K562 (cell line): Measurements from ENCODE around the gene DNASE1L2. TPM values are rescaled to one million over a fixed set of nuclear protein-coding genes. Genes with fewer than 3 reads are reported as not detected.

Experiments used
- ATAC-seq: fragments of 200-7000 bp; cut with Tn5 transposase; 3 replicates; pipeline ENCODE4 v1.9.1; 2020; ENCODE audit warnings: moderate library complexity
- BruUV-seq: library from RNA; stranded (reverse); fragments of 400-500 nt; replicated peaks from 2 replicates; lab custom pipeline; 2021; lab: Mats Ljungman, UMichigan
- CTCF ChIA-PET: fragments of 300-600 bp; formaldehyde crosslinking; extraction: SDS; loops from one replicate; lab custom pipeline; 2021; ENCODE audit warnings: low intra/inter-chr PET ratio; lab: Yijun Ruan, JAX
- POLR2A ChIA-PET: fragments of 300-600, 350-650 bp; sonication (Branson Sonifier 250); formaldehyde crosslinking; extraction: SDS; loops from one replicate; lab custom pipeline; 2021; ENCODE audit warnings: antibody characterized with exemption, inconsistent platforms; lab: Yijun Ruan, JAX
- DNase-seq, 4 experiments: peaks; one replicate each; pipeline versions ENCODE4 v3.0.0 to v3.0.0-alpha.2; 2011 to 2018; ENCODE audit warnings: low spot score in 3 of 4, mixed read lengths in 3 of 4; ENCODE audit errors: extremely low read depth in 1 of 4
- FAIRE-seq: peaks from 2 replicates; lab custom pipeline; 2011; peaks lifted over from hg19 to GRCh38; lab: Jason Lieb, UNC
- H2AFZ ChIP-seq: 2 replicates; pipeline ENCODE4 v1.6.0; 2011; ENCODE audit warnings: low read depth, low read length, control low read depth, inconsistent platforms
- H3K27ac ChIP-seq: fragments of 200-600 bp; 3 replicates; pipeline ENCODE4 v1.8.0; 2011; ENCODE audit warnings: low read depth, mild to moderate bottlenecking, control low read depth, inconsistent platforms, low read length, moderate library complexity, mixed read lengths; ENCODE audit errors: extremely low read depth
- H3K27me3 ChIP-seq, 2 experiments: fragments of 300-600 bp in 1 of 2; 2 replicates in 1 of 2; 3 replicates in 1 of 2; pipeline versions ENCODE4 v1.6.0 to v1.8.0; 2011; ENCODE audit warnings: inconsistent platforms in 2 of 2, low read length in 2 of 2, mild to moderate bottlenecking in 1 of 2, mixed read lengths in 1 of 2, moderate library complexity in 1 of 2; ENCODE audit not compliant: control insufficient read depth in 2 of 2, insufficient read depth in 2 of 2
- H3K36me3 ChIP-seq: fragments of 300-600 bp; 3 replicates; pipeline ENCODE4 v1.8.0; 2011; ENCODE audit warnings: mild to moderate bottlenecking, low read length, inconsistent platforms; ENCODE audit not compliant: control insufficient read depth, insufficient read depth
- H3K4me1 ChIP-seq, 2 experiments: fragments of 200-600 bp in 1 of 2; replicated peaks in 1 of 2; 2 replicates in 1 of 2; 3 replicates in 1 of 2; pipeline versions ENCODE4 v1.5.1 to v1.8.0; 2011; ENCODE audit warnings: inconsistent platforms in 2 of 2, low read length in 2 of 2, mild to moderate bottlenecking in 1 of 2, mixed read lengths in 1 of 2, moderate library complexity in 1 of 2; ENCODE audit not compliant: control insufficient read depth in 2 of 2, insufficient read depth in 2 of 2
- H3K4me2 ChIP-seq: 2 replicates; pipeline ENCODE4 v1.6.1; 2011; ENCODE audit warnings: low read length, control low read depth, inconsistent platforms, mixed read lengths; ENCODE audit not compliant: insufficient read depth
- H3K4me3 ChIP-seq: fragments of 200-600 bp; sonication (generic), shearing (Covaris generic); 2 replicates; pipeline ENCODE4 v1.5.1; 2016; ENCODE audit warnings: control low read depth, inconsistent platforms
- H3K79me2 ChIP-seq: fragments of 200-600 bp; 3 replicates; pipeline ENCODE4 v1.8.0; 2011; ENCODE audit warnings: low read length, inconsistent platforms; ENCODE audit not compliant: control insufficient read depth, insufficient read depth
- H3K9ac ChIP-seq, 2 experiments: 2 replicates each; pipeline versions ENCODE4 v1.6.0 to v1.6.1; 2011; ENCODE audit warnings: low read depth in 2 of 2, low read length in 2 of 2, control low read depth in 1 of 2, inconsistent platforms in 1 of 2, mild to moderate bottlenecking in 1 of 2, mixed read lengths in 1 of 2; ENCODE audit not compliant: insufficient read depth in 1 of 2
- H3K9me1 ChIP-seq: one replicate; pipeline ENCODE4 v1.6.0; 2011; ENCODE audit warnings: inconsistent platforms, mild to moderate bottlenecking, low read length, moderate library complexity; ENCODE audit not compliant: control insufficient read depth, insufficient read depth
- H3K9me3 ChIP-seq: replicated peaks from 2 replicates; pipeline ENCODE4 v1.5.1; 2011; ENCODE audit warnings: low read depth, low read length, inconsistent platforms; ENCODE audit not compliant: control insufficient read depth, insufficient read depth
- H4K20me1 ChIP-seq: replicated peaks from 2 replicates; pipeline ENCODE4 v1.6.1; 2011; ENCODE audit warnings: low read length, inconsistent platforms, mixed read lengths; ENCODE audit not compliant: control insufficient read depth, insufficient read depth
- CC2D1A ChIP-seq: fragments of 450-650 bp; IDR thresholded peaks from 2 replicates; pipeline ENCODE4 v1.6.1; 2017; ENCODE audit warnings: mild to moderate bottlenecking
- CREB1 ChIP-seq, 2 experiments: sonication (generic) in 1 of 2; formaldehyde crosslinking in 1 of 2; IDR thresholded peaks; 2 replicates each; pipeline versions ENCODE4 v1.6.1 to v1.8.0; 2012 to 2022; ENCODE audit warnings: inconsistent platforms in 1 of 2, mild to moderate bottlenecking in 1 of 2, missing genetic modification reagents in 1 of 2, moderate library complexity in 1 of 2
- E2F3 ChIP-seq: fragments of 250-450 bp; sonication (Bioruptor Pico); IDR thresholded peaks from 2 replicates; pipeline ENCODE4 v1.4.0; 2020; ENCODE audit warnings: mild to moderate bottlenecking
- E2F6 ChIP-seq, 2 experiments: IDR thresholded peaks; 2 replicates each; pipeline ENCODE4 v1.6.1; 2011; ENCODE audit warnings: borderline replicate concordance in 1 of 2, control low read depth in 1 of 2, low read depth in 1 of 2, low read length in 1 of 2, mild to moderate bottlenecking in 1 of 2, mixed read lengths in 1 of 2, moderate library complexity in 1 of 2; ENCODE audit not compliant: insufficient read depth in 1 of 2, insufficient read length in 1 of 2, poor library complexity in 1 of 2, severe bottlenecking in 1 of 2; ENCODE audit errors: extremely low read depth in 1 of 2
- RBBP5 ChIP-seq: fragments of 200-600 bp; sonication (generic); IDR thresholded peaks from 2 replicates; pipeline ENCODE4 v1.6.1; 2012; ENCODE audit warnings: borderline replicate concordance, mild to moderate bottlenecking, low read length, control low read depth, inconsistent platforms; ENCODE audit not compliant: insufficient read depth, poor library complexity, severe bottlenecking
- RREB1 ChIP-seq: fragments of 250-450 bp; sonication (Bioruptor Pico); IDR thresholded peaks from 2 replicates; pipeline ENCODE4 v1.4.0; 2020
- SIN3A ChIP-seq, 2 experiments: fragments of 150-350 bp in 1 of 2; IDR thresholded peaks; 2 replicates each; pipeline ENCODE4 v1.6.1; 2011 to 2016; ENCODE audit warnings: borderline replicate concordance in 2 of 2, low read depth in 2 of 2, low read length in 2 of 2, mild to moderate bottlenecking in 2 of 2, moderate library complexity in 2 of 2; ENCODE audit not compliant: control insufficient read depth in 1 of 2
- ZBTB43 ChIP-seq: sonication (generic); formaldehyde crosslinking; IDR thresholded peaks from 2 replicates; pipeline ENCODE4 v1.8.0; 2023; ENCODE audit warnings: mild to moderate bottlenecking, missing genetic modification reagents
- ZNF165 ChIP-seq: fragments of 250-450 bp; sonication (Bioruptor Pico); IDR thresholded peaks from 2 replicates; pipeline ENCODE4 v1.4.0; 2020; ENCODE audit warnings: borderline replicate concordance
- WGBS: fragments of 100-300 bp; shearing (Covaris generic); methylation state at CpG from one replicate; pipeline ENCODE4 v1.1.6; 2016; ENCODE audit warnings: low coverage, mixed read lengths; ENCODE audit not compliant: insufficient coverage; ENCODE audit errors: missing lambda C conversion rate; 5-methylcytosine and 5-hydroxymethylcytosine counted together
- in situ Hi-C: fragments of 300-500 bp; cut with MboI; formaldehyde crosslinking; loops from 4 replicates; pipeline ENCODE4 v1.15.0; 2018; ENCODE audit warnings: inconsistent platforms, mixed read lengths
- intact Hi-C: fragments of 100-400 bp; cut with micrococcal nuclease; formaldehyde crosslinking; loops from 2 replicates; pipeline ENCODE4 v1.14.2; 2022
- polyA plus RNA-seq, 8 experiments: library from polyadenylated mRNA; depleted of rRNA in 4 of 8; stranded (reverse) in 5 of 8; unstranded in 3 of 8; fragments of >200 nt; fragmentation: Nextera tagmentation in 2 of 8; fragmentation: Illumina TruSeq in 1 of 8; extraction: Ambion mirVana in 2 of 8; extraction: Trizol in 1 of 8; gene quantifications; 2 replicates each; pipeline versions ENCODE4 v1.2.1 to v1.2.3, GENCODE V29; 2011 to 2014; ENCODE audit warnings: inconsistent platforms in 1 of 8, missing spikeins in 1 of 8
- total RNA-seq, 7 experiments: library from RNA; depleted of rRNA in 6 of 7; stranded (reverse); fragments of >200 nt in 6 of 7; fragmentation: Illumina TruSeq in 2 of 7; extraction: Trizol in 2 of 7; gene quantifications; 2 replicates each; pipeline versions ENCODE4 v1.2.1 to v1.2.3, GENCODE V29; 2011 to 2021; ENCODE audit warnings: low replicate concordance in 1 of 7

DNASE1L2 gene
- total and polyA plus RNA-seq, 9 of the 15 experiments (the other 6 are each of a cell fraction or from before 2014, with no cell fraction given), result 0.08 to 2.7 (median 1.7) TPM; not detected in 1

- no peak for ATAC-seq
- H3K36me3 ChIP-seq, result peaks cover 36% of the 10 kb centered on the region; the same call in 2 of the 3 replicates
- POLR2A ChIA-PET, result interaction anchor here (0.5 to 3.1 kb wide), 15 partner anchors 8 to 703 kb away, joined by 3 to 17 read pairs (median 3); partner anchors contain the start of genes E4F1, ECI1, RPS2 and TRAF7
- H3K9me3 ChIP-seq, result no peaks in the 10 kb centered on the region
- in situ Hi-C loops (no loop called here), intact Hi-C loops (no loop called here)
- H3K79me2 ChIP-seq, result peaks cover 52% of the 10 kb centered on the region
- CTCF ChIA-PET, result no interaction called here
- WGBS, result under 1% methylated on average over 73 of the region's 98 CpGs
- FAIRE-seq, result peak; percentile 74
- peaks cover 31 to 79% of the 10 kb centered on the region in 2 experiments for H3K4me1 ChIP-seq
- H3K9me1 ChIP-seq, result no peaks in the 10 kb centered on the region
- DNase-seq, result peak in 2 of 4 experiments; percentile 48 to 56
- peak overlapping the region; percentile 87 for H3K4me2 ChIP-seq
- BruUV-seq, result no TSS peak
- no peaks in the 10 kb centered on the region for H3K27me3 ChIP-seq
- H3K4me3 ChIP-seq, result peak overlapping the region; percentile 85
- H2AFZ ChIP-seq, result peak overlapping the region; percentile 53; the same call in 1 of the 2 replicates
- peak overlapping the region; percentile 89 for H3K27ac ChIP-seq
- H3K9ac ChIP-seq, result peak overlapping the region; percentile 87 to 99
- H4K20me1 ChIP-seq, result peaks cover 21% of the 10 kb centered on the region
- TF ChIP-seq RBBP5, result peak; percentile 89
- TF ChIP-seq CREB1 (IDR thresholded peaks at IDR 0.05), result peak; percentile 40; the same call in 1 of the 2 replicates
- no peak for TF ChIP-seq CREB1 (CRISPR knock-in tag; IDR thresholded peaks at IDR 0.05)
- TF ChIP-seq E2F6 (IDR thresholded peaks at IDR 0.05; ENCODE audit: borderline replicate concordance in 1 of 2, extremely low read depth in 1 of 2, insufficient read depth in 1 of 2, insufficient read length in 1 of 2, low read depth in 1 of 2, low read length in 1 of 2, poor library complexity in 1 of 2, severe bottlenecking in 1 of 2), result peak in 1 of 2 experiments; percentile 48
- 0 out of 4 replicates have a peak, but pooled peaks of 1 of the 2 experiments have one; percentile 12 for TF ChIP-seq SIN3A (IDR thresholded peaks at IDR 0.05; ENCODE audit: borderline replicate concordance in 2 of 2, control insufficient read depth in 1 of 2, low read depth in 2 of 2, low read length in 2 of 2)
- 0 out of 2 replicates have a peak, but pooled peaks have one; percentile 21 for TF ChIP-seq ZBTB43
- no peak for TF ChIP-seq ZNF165 (CRISPR knock-in tag)
- TF ChIP-seq CC2D1A, result no peak
- 0 out of 2 replicates have a peak, but pooled peaks have one; percentile 10 for TF ChIP-seq RREB1 (CRISPR knock-in tag)
- TF ChIP-seq E2F3 (CRISPR knock-in tag), result 0 out of 2 replicates have a peak, but pooled peaks have one; percentile 30
Observed at GRCh38 chr16:2213817-2214718, 22.2 kb upstream of the DNASE1L2 start.
